Body of pancreas (tissue), 4 donors: ENCODE data around the gene EDEM2.

ENCODE experiments used
- POLR2A ChIP-seq, 3 donors: fragments of 450-650 bp; IDR thresholded peaks; one replicate each; pipeline ENCODE4 v1.6.1; 2016; ENCODE audit warnings: antibody characterized with exemption in 3 of 3, mild to moderate bottlenecking in 2 of 3
- TF ChIP-seq, protein P1 (sequence below), 7 experiments: fragments of 450-650 bp in 4 of 7; fragments of 200-600 bp in 3 of 7; sonication (generic) in 3 of 7; IDR thresholded peaks; one replicate each; pipeline ENCODE4 v1.5.1; 2016 to 2019; ENCODE audit warnings: antibody characterized with exemption in 7 of 7

DNA sequence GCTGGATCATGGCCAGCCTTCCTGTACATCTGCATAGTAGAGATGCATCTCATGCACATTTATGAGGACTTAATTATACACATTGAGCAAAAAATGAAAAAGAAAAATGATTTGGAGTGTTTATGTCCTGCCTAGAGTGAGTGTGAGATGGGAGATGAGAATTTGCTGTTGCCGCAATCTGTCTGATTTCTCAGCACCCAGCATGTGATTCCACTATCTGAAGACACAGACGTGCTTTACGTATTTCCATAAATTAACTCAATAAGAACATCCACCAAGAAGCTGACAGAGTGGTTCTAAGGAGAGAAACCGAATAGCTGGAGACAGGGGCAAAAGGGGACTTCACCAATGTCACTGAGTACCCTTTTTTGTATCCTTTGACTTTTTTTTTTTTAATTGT lies 15.2 kb downstream of the EDEM2 start:
- TF ChIP-seq, protein P1, sequence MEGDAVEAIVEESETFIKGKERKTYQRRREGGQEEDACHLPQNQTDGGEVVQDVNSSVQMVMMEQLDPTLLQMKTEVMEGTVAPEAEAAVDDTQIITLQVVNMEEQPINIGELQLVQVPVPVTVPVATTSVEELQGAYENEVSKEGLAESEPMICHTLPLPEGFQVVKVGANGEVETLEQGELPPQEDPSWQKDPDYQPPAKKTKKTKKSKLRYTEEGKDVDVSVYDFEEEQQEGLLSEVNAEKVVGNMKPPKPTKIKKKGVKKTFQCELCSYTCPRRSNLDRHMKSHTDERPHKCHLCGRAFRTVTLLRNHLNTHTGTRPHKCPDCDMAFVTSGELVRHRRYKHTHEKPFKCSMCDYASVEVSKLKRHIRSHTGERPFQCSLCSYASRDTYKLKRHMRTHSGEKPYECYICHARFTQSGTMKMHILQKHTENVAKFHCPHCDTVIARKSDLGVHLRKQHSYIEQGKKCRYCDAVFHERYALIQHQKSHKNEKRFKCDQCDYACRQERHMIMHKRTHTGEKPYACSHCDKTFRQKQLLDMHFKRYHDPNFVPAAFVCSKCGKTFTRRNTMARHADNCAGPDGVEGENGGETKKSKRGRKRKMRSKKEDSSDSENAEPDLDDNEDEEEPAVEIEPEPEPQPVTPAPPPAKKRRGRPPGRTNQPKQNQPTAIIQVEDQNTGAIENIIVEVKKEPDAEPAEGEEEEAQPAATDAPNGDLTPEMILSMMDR (IDR thresholded peaks at IDR 0.05) = no peak
- TF ChIP-seq POLR2A (IDR thresholded peaks at IDR 0.05) = no peak
